Natural killer cell (primary cell): ENCODE results near the gene PRSS56. TPM values are rescaled to one million over a fixed set of nuclear protein-coding genes. Genes with fewer than 3 reads are reported as not detected.

Experiments
- ATAC-seq, 3 donors: fragments of 150-1000 bp in 2 of 3; fragments of 200-7000 bp in 1 of 3; cut with Tn5 transposase; 1 replicate in 1 of 3; 2 replicates in 2 of 3; pipeline ENCODE4 v1.10.0; 2021; ENCODE audit warnings: mild to moderate bottlenecking in 2 of 3, moderate library complexity in 2 of 3
- DNase-seq, 2 donors: peaks; one replicate each; pipeline versions ENCODE4 v3.0.0 to v3.0.0-alpha.2; 2013 to 2021; ENCODE audit warnings: mixed read lengths in 1 of 2
- H3K27ac ChIP-seq: one replicate; pipeline ENCODE4 v1.5.1; 2013; ENCODE audit warnings: mild to moderate bottlenecking, low read length
- H3K27me3 ChIP-seq: one replicate; pipeline ENCODE4 v1.6.1; 2013; ENCODE audit warnings: low read length; ENCODE audit not compliant: control insufficient read depth, insufficient read depth
- H3K36me3 ChIP-seq: one replicate; pipeline ENCODE4 v1.6.1; 2013; ENCODE audit warnings: low read length; ENCODE audit not compliant: control insufficient read depth, insufficient read depth
- H3K4me1 ChIP-seq: one replicate; pipeline ENCODE4 v1.6.1; 2013; ENCODE audit warnings: low read length; ENCODE audit not compliant: control insufficient read depth, insufficient read depth
- H3K4me3 ChIP-seq: one replicate; pipeline ENCODE4 v1.5.1; 2013; ENCODE audit warnings: low read length
- H3K9me3 ChIP-seq: one replicate; pipeline ENCODE4 v1.6.1; 2013; ENCODE audit warnings: low read length; ENCODE audit not compliant: control insufficient read depth, insufficient read depth
- H3K27ac Mint-ChIP-seq, 2 donors: one replicate each; pipeline ENCODE4 v1.8.0; 2022; ENCODE audit warnings: mild to moderate bottlenecking in 2 of 2, mixed read lengths in 2 of 2, moderate library complexity in 1 of 2
- H3K27me3 Mint-ChIP-seq, 2 donors: one replicate each; pipeline ENCODE4 v1.8.0; 2022; ENCODE audit warnings: low read depth in 2 of 2, mixed read lengths in 2 of 2
- H3K36me3 Mint-ChIP-seq: one replicate; pipeline ENCODE4 v1.8.0; 2022; ENCODE audit warnings: mixed read lengths
- H3K4me1 Mint-ChIP-seq, 2 donors: one replicate each; pipeline ENCODE4 v1.8.0; 2022; ENCODE audit warnings: mixed read lengths in 2 of 2
- H3K4me3 Mint-ChIP-seq: one replicate; pipeline ENCODE4 v1.8.0; 2022; ENCODE audit warnings: mild to moderate bottlenecking, moderate library complexity, mixed read lengths
- H3K9me3 Mint-ChIP-seq, 2 donors: one replicate each; pipeline ENCODE4 v1.8.0; 2022; ENCODE audit warnings: mixed read lengths in 2 of 2
- CTCF ChIP-seq: fragments of 200-600 bp; IDR thresholded peaks from one replicate; pipeline ENCODE4 v1.8.0; 2022; ENCODE audit warnings: antibody characterized with exemption
- WGBS: methylation state at CpG from one replicate; pipeline ENCODE4 v1.1.7; 2013; ENCODE audit warnings: missing lambda C conversion rate; ENCODE audit not compliant: insufficient coverage; 5-methylcytosine and 5-hydroxymethylcytosine counted together
- intact Hi-C: fragments of 100-400 bp; cut with micrococcal nuclease; formaldehyde crosslinking; loops from one replicate; pipeline ENCODE4 v1.14.2; 2022
- total RNA-seq, 4 donors: library from RNA; stranded (reverse); fragments of 120-200 nt in 1 of 4; gene quantifications; one replicate each; pipeline versions ENCODE4 v1.2.3 to v1.2.4, GENCODE V29; 2013 to 2022

The PRSS56 gene
- total RNA-seq, 3 donors from 2014 or later (not counting 1 experiment from before 2014, with no cell fraction given): not detected

- Histone ChIP-seq H3K27me3 (peaks cover 6% of the 10 kb centered on the region), H3K27ac (no peak overlapping the region), H3K9me3 (no peaks in the 10 kb centered on the region), H3K4me3 (no peak overlapping the region), H3K36me3 (no peaks in the 10 kb centered on the region), H3K4me1 (peaks cover 6% of the 10 kb centered on the region)
- DNase-seq (no peak), ATAC-seq (no peak)
- Mint-ChIP-seq H3K27me3 (peaks cover 22 to 27% of the 10 kb centered on the region in 2 donors), H3K4me1 (peaks cover 4 to 5% of the 10 kb centered on the region in 2 donors), H3K9me3 (no peaks in the 10 kb centered on the region), H3K27ac (no peak overlapping the region), H3K36me3 (no peaks in the 10 kb centered on the region), H3K4me3 (no peak overlapping the region)
- intact Hi-C loops: no loop called here
- WGBS: 91% methylated on average over 12 of the region's 12 CpGs
- TF ChIP-seq CTCF: no peak
These were observed 28.9 kb upstream of the PRSS56 start for GRCh38 chr2:232491139-232491780.

GRCh38 chr2:232492236-232492848 lies 27.8 kb upstream of the PRSS56 start:
- WGBS: 81% methylated on average over 8 of the region's 8 CpGs
- H3K27me3 Mint-ChIP-seq: peaks cover 22 to 27% of the 10 kb centered on the region in 2 donors

GRCh38 chr2:232492963-232493700 lies 27.1 kb upstream of the PRSS56 start:
- peaks cover 22 to 26% of the 10 kb centered on the region in 2 donors for H3K27me3 Mint-ChIP-seq
- peaks cover 2% of the 10 kb centered on the region for H3K27me3 ChIP-seq
- WGBS: 84% methylated on average over 24 of the region's 24 CpGs

More at GRCh38 chr2:232492236-232492848, 27.8 kb upstream of the PRSS56 start:
- no peaks in the 10 kb centered on the region for H3K36me3 Mint-ChIP-seq
- ATAC-seq (no peak), DNase-seq (no peak)
- no peaks in the 10 kb centered on the region for H3K4me1 ChIP-seq
- no peak overlapping the region for H3K27ac Mint-ChIP-seq
- peaks cover 4% of the 10 kb centered on the region for H3K27me3 ChIP-seq
- peaks cover 4 to 5% of the 10 kb centered on the region in 2 donors for H3K4me1 Mint-ChIP-seq
- TF ChIP-seq CTCF: no peak
- no peak overlapping the region for H3K27ac ChIP-seq
- H3K36me3 ChIP-seq: no peaks in the 10 kb centered on the region
- H3K4me3 Mint-ChIP-seq: no peak overlapping the region
- H3K4me3 ChIP-seq: no peak overlapping the region
- no peaks in the 10 kb centered on the region for H3K9me3 ChIP-seq
- intact Hi-C loops: no loop called here
- no peaks in the 10 kb centered on the region for H3K9me3 Mint-ChIP-seq

More at GRCh38 chr2:232492963-232493700, 27.1 kb upstream of the PRSS56 start:
- TF ChIP-seq CTCF: no peak
- Histone ChIP-seq H3K4me3 (no peak overlapping the region), H3K4me1 (no peaks in the 10 kb centered on the region), H3K9me3 (no peaks in the 10 kb centered on the region), H3K27ac (no peak overlapping the region), H3K36me3 (no peaks in the 10 kb centered on the region)
- intact Hi-C loops: no loop called here
- no peak for DNase-seq
- peaks cover 4 to 5% of the 10 kb centered on the region in 2 donors for H3K4me1 Mint-ChIP-seq
- no peaks in the 10 kb centered on the region for H3K9me3 Mint-ChIP-seq
- no peak overlapping the region for H3K27ac Mint-ChIP-seq
- H3K36me3 Mint-ChIP-seq: no peaks in the 10 kb centered on the region
- no peak overlapping the region for H3K4me3 Mint-ChIP-seq
- ATAC-seq: no peak
